ENCODE data around the gene CFL2. TPM values are rescaled to one million over a fixed set of nuclear protein-coding genes. Genes with fewer than 3 reads are reported as not detected.
A peak's percentile ranks its signal among the peaks of the same experiment; 100 is the strongest.

The CFL2 gene
- 10 to 100 TPM in 5 of 6 donors, 1 to 10 TPM in 1; 8.4 to 51.6 (median 40.7) TPM for total RNA-seq

DNA sequence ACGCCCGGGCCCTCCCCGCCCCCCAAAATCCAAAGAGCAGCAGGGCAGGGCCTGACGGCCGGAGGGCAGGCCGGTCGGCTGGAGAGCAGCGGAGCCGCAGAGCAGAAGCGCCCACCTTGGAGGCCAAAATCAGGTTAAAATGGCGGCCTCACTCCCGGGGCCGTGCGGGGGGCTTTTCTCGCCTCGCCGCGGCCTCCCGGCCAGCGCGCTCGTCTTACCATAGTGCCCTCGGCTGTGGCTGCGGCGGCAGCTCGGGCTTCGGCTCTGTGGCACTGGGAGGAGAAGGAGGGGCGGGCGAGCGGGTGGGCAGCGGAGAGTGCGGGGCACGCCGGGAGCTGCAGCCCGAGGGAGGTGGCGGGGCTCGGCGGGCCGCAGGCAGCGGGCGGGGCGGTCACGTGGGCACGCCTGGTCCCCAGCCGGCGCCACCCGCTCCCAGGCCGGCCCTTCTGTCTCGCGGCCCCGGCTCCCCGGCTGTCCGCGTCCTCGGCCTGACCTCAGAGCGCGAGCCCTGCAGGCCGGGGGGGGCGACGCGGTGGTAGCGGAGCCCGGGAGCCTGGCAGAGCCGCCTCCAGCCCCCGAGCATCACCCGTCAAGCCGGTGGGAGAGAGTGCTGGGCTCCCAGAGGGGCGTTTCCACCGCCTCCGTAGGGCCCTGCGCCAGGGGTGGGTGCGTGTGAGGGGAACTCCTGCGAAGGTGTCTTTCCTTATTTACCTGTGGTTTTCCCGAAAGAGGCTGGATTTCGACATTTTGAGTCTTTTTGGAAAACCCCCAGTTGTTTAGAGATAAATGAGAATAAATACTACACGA is at the start of gene CFL2:
TSS of gene CFL2 (minus strand) at position 274 of the 807 bp plus-strand sequence. CDS start at position 221, 53 bp downstream.
- Histone ChIP-seq H3K27ac (peak within 1 kb of the TSS; percentile 93 to 98 (median 97)), H3K36me3 (peaks cover 0 to 12% (median 0%) of the 10 kb centered on the region in 4 donors), H3K27me3 (no peaks in the 10 kb centered on the region), H3K4me1 (peaks cover 19 to 32% (median 24%) of the 10 kb centered on the region in 4 donors), H3K9me3 (no peaks in the 10 kb centered on the region), H3K4me3 (peak within 1 kb of the TSS; percentile 76 to 85 (median 84))
- DNase-seq (peak; percentile 90 to 96), ATAC-seq (ENCODE audit: low FRiP score in 2 of 2) (peak; percentile 95 to 98)
- 1 to 2% methylated on average over 9 to 48 of the region's 76 CpGs for WGBS, 2 donors
- peak in 1 of 4 donors; percentile 18 for TF ChIP-seq EP300 (IDR thresholded peaks at IDR 0.05)
- TF ChIP-seq, protein P1, sequence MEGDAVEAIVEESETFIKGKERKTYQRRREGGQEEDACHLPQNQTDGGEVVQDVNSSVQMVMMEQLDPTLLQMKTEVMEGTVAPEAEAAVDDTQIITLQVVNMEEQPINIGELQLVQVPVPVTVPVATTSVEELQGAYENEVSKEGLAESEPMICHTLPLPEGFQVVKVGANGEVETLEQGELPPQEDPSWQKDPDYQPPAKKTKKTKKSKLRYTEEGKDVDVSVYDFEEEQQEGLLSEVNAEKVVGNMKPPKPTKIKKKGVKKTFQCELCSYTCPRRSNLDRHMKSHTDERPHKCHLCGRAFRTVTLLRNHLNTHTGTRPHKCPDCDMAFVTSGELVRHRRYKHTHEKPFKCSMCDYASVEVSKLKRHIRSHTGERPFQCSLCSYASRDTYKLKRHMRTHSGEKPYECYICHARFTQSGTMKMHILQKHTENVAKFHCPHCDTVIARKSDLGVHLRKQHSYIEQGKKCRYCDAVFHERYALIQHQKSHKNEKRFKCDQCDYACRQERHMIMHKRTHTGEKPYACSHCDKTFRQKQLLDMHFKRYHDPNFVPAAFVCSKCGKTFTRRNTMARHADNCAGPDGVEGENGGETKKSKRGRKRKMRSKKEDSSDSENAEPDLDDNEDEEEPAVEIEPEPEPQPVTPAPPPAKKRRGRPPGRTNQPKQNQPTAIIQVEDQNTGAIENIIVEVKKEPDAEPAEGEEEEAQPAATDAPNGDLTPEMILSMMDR (IDR thresholded peaks at IDR 0.05): no peak
- peak; percentile 46 to 84 for TF ChIP-seq POLR2AphosphoS5 (IDR thresholded peaks at IDR 0.05)
- peak in 2 of 4 donors; percentile 77 to 79 for TF ChIP-seq POLR2A (IDR thresholded peaks at IDR 0.05)

DNA sequence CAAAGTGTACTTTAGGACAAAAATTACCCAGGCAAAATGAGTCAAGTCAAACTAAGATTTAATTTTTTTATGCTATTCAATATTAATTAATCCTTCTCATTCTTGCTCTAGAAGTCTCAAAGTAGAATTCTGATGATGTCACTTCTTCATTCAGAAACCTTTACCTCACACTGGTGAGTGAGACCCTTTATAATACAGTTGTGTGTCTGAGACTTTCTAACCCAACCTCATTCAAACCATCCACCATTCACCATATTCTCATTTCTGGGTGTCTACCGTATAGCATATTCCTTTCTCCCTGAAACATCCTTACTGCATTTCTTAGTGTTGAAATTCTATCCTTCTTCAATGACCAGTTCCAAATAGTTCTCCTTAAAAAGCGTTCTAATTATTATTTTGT is 40.8 kb upstream of the CFL2 start:
- 92 to 97% methylated on average over 2 of the region's 2 CpGs for WGBS, 2 donors
- peaks cover 3 to 73% (median 31%) of the 10 kb centered on the region in 4 donors for H3K36me3 ChIP-seq
- no peak overlapping the region for H3K4me3 ChIP-seq
- ATAC-seq (ENCODE audit: low FRiP score in 2 of 2) (no peak), DNase-seq (no peak)
- H3K27me3 ChIP-seq: no peaks in the 10 kb centered on the region
- H3K4me1 ChIP-seq: no peaks in the 10 kb centered on the region
- no peak overlapping the region for H3K27ac ChIP-seq
- no peaks in the 10 kb centered on the region for H3K9me3 ChIP-seq
- TF ChIP-seq, protein P1 (IDR thresholded peaks at IDR 0.05): no peak
- TF ChIP-seq EP300 (IDR thresholded peaks at IDR 0.05) (no peak), POLR2AphosphoS5 (IDR thresholded peaks at IDR 0.05) (no peak), POLR2A (IDR thresholded peaks at IDR 0.05) (no peak)

DNA sequence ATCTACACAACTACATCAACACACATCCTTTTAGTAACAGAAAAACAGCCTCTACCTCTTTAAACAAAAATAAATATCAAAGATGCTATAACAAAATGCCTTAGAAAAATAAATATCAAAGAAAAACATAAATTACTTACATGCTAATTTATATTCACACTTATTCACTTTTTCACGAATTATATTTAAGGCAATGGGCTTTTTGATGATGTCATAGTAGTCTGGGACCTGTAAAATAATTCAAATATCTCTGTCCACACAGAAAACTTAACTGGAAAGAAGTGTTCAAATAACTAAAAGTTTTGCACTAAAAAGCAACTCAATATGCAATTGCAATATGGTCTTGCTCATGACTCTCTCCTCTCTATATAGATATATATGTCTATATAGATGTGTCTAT is 40.3 kb upstream of the CFL2 start:
- DNase-seq: no peak
- WGBS, 2 donors: 95 to 96% methylated on average over 1 of the region's 1 CpG
- Histone ChIP-seq H3K27me3 (no peaks in the 10 kb centered on the region), H3K36me3 (peaks cover 3 to 67% (median 30%) of the 10 kb centered on the region in 4 donors), H3K4me1 (no peaks in the 10 kb centered on the region), H3K4me3 (no peak overlapping the region), H3K27ac (no peak overlapping the region), H3K9me3 (no peaks in the 10 kb centered on the region)
- TF ChIP-seq, protein P1 (IDR thresholded peaks at IDR 0.05): no peak
- no peak for TF ChIP-seq EP300 (IDR thresholded peaks at IDR 0.05)
- no peak for TF ChIP-seq POLR2AphosphoS5 (IDR thresholded peaks at IDR 0.05)
- no peak for TF ChIP-seq POLR2A (IDR thresholded peaks at IDR 0.05)
- ATAC-seq (ENCODE audit: low FRiP score in 2 of 2): no peak

DNA sequence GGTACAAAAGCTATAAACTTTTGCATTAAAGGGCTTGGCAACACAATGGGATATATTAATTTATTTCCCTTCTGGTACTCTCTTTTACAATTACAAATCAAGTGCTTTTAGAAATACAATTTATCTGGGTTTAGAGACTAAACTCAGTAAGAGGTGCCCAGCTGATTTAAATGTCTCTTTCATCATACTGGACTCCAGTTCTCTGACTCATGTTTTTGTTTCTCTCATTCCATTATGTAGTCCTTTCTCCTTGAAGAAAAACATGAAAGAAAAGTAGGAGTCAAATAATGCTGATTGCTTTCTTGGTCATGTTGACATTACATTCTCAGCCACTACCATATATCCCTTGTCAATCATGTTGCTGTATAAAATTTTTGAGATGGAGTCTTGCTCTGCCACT is 36.3 kb upstream of the CFL2 start:
- no peak for TF ChIP-seq EP300 (IDR thresholded peaks at IDR 0.05)
- TF ChIP-seq POLR2AphosphoS5 (IDR thresholded peaks at IDR 0.05): no peak
- no peak for TF ChIP-seq POLR2A (IDR thresholded peaks at IDR 0.05)
- TF ChIP-seq, protein P1 (IDR thresholded peaks at IDR 0.05): no peak
- Histone ChIP-seq H3K9me3 (no peaks in the 10 kb centered on the region), H3K27me3 (no peaks in the 10 kb centered on the region), H3K27ac (no peak overlapping the region), H3K4me1 (no peaks in the 10 kb centered on the region), H3K36me3 (peaks cover 0 to 32% (median 7%) of the 10 kb centered on the region in 4 donors), H3K4me3 (no peak overlapping the region)
- ATAC-seq (ENCODE audit: low FRiP score in 2 of 2): no peak
- DNase-seq: no peak

Data from upper lobe of left lung (tissue), 6 donors.